Activated CD4-positive, alpha-beta T cell treated with anti-CD3 and anti-CD28 coated beads for 48 hours (primary cell): Measurements from ENCODE around the gene GFAP.
"Not testable (repeated sequence)": the region's sequence is repeated elsewhere in the genome, so short reads cannot be mapped to it uniquely, and the experiment has no call there.

Experiments
- DNase-seq: peaks from one replicate; pipeline ENCODE4 v3.0.0-alpha.2; 2020

GFAP gene

DNA sequence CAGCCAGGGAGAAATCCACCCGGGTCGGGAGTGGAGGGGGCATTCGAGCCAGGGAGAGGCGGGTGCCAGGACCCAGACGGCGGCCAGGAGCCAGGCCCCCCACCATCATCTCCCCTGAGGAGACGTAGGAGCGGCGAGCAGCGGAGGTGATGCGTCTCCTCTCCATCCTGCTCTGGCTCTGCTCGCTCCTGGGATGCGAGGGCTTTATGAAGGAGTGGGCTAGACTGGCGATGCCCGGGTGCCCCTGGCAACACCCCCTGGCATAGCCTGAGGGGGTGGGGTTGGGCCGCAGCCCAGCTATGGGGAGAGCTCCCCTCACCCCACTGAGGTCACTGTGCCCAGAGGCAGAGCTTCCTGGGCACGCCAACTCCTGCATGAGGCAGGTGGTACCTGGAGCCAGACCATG is at the start of gene GFAP:
Gene GFAP, minus strand, starts transcription at position 180 of the 406 bp plus-strand sequence. Its CDS starts 14 bp downstream, at position 166.
- DNase-seq = no peak

DNA sequence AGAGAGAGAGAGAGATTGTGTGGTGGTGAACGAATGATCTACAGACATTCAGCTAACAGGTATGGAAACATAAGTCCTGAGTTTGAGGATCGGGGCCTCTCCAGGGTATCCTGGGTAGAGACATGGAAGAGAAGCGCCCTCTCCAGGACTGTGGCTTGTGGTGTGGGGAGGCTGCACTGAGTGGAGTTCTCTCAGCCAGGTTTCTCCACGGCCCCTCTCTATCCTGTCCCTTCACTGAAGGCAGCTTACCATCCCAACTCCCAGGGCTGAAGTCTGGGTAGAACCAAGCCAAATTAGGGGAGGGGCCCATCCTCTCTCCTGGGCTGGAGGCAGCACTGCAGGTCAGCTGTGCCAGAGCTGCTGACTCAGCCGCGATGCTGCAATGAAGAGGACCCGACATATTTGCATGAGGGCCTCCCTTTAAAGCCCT is 46.6 kb upstream of the GFAP start:
- DNase-seq = no peak

DNA sequence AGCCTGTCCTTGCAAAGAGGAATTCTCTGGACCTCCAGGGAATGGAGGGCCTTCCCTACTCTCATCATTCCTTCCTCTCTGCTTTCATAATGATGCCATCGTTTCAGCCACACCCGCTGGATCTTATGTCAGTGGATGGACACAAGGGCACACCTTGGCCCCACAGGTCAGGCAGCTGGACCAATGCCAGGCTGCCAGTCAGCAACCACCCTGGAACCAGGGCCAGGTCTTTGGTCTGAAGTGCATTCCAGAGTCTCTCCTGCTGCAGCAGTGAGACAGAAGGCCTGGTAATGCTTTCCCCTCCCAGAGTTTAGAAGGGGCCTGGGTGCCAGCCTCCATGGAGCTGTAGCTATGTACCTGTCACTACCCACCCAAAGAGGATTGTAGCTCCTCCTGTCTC is 45.4 kb upstream of the GFAP start:
- DNase-seq = no peak

DNA sequence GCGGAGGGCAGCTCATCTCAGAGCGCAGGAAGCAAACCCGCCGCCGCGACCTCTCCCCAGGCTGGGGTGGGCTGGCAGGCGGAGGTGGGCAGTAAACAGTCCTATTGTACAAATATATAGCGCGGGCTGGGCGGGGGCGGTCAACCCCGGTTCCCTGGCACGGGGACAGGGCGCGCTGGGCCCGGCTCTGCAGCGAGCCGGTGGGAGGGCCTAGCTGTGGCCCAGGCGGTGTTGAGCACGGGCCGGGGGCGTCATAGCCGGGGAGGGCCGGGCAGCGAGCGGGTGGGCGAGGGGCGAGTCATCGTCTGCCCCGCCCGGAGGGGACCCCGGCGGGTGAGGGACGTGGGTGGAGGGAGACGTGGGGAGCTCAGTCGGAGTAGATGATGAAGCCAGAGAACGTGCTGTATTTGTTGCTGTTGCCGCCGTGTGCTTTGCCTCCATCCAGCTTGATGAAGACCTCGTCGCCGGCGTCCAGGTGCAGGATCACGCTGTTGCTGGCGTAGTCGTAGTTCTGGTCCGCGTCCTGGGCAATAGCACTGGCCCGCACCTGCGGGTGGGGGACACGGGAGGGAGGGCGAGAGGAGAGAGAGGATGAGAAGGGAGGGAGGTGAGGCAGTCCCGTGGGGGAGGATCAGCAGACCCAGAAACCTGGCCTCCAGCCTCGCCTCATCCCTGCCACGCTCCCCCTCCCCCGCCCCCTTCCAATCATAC is 44.7 kb upstream of the GFAP start:
- no peak for DNase-seq

DNA sequence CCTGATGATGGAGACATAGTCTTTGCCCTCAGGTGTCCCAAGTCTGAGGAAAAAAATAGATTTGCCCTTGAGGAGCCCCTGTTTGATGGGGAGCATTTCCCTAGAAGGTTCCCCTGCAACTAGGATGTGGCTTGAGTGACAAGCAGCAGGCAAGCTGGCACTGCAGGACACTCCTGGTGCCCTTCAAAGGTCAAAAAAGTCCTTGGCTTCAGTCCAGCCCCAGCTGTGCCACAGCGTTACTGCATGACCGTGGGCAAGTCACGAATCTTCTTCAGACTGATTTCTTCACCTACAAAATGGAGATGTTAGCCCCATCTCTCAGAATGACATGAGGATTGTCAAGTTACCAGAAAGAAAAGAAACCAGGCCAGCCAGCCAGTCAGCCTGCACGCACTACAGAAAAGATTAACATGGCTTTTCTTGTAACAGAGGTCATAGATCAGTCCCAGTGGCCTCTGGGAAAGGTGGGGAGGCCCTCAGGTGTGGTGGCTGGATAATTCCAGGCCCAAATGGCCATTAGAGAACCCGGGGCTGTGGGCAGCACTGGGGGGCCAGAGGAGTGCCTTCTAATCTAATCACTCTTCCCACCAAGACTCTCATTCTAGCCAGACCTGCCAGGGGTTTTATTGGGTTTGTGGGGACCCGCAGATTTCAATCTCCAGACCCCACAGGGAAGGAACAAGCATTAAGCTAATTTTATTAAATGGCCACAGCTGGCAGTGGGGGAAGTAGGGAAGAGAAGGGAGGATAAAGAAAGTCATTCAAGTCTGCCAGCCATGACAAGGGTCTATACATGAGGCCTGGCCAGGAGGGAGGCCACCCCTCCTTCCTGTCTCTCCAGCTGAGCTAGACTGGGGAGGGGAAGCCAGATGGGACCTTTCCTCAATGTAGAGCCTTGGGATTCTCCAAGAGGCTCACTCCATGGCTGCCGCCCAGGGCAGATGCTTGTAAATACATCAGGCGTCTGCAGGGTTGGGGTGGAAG is 42.0 kb upstream of the GFAP start:
- DNase-seq = no peak

DNA sequence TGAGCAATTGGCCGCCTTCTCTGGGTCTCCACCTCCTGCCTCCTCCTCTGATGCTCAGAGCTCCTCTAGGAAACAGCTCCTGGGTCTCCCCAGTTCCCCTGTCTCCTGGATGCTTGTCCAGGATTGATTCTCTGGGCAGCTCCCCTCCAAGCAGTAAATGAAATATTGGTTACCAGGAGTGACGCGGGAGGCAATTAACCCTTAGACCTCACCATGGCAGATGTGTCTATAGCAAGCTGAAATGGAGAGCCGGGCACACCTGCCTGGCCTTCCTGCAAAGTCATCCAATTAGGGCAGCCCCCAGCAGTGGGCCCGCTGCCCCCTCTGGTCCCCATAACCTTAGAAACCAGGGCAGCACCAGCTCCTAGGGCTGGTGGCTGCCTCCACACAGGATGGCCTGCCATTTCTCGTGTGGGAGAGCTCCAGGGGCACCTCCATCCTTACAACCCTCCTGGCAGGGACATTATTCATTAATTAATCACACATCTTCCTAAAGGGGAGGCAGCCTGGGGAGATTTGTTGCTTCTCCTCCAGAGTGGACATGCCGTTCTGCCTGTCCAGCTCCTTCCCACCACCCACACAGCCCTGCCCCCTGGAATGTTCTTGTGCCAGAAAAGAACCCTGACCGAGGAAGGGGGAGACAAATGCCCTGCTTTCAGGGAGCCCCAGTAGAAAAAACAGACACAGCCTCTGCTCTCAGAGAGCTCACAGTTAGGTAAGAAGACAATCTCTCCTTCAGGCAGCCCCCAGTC is 40.5 kb upstream of the GFAP start:
- DNase-seq = no peak

DNA sequence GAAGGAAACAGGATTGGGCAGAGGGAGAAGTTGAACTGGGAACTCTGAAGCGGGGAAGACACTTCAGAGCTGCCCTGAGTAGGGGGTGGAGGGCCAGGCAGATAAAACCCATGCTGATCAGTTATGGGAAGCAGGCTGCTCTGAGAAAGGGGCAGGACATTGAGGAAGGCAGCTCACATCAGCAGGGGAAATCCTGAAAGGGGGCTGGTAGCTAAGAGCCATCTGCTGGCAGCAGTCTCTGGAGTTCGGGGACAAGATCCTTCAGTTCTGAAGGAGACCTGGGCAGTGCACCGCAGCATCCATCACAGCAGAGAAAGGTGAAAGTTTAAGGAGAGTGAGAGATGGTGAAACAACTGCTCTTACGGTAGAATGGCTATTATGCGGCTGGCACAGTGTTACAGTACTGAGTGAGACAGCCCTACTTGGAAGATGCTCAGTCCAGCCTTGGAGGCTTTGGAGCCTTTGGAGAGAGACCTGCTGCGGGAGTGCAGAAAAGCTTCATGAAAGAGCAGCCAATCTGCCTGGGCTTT is 37.7 kb upstream of the GFAP start:
- DNase-seq = no peak

DNA sequence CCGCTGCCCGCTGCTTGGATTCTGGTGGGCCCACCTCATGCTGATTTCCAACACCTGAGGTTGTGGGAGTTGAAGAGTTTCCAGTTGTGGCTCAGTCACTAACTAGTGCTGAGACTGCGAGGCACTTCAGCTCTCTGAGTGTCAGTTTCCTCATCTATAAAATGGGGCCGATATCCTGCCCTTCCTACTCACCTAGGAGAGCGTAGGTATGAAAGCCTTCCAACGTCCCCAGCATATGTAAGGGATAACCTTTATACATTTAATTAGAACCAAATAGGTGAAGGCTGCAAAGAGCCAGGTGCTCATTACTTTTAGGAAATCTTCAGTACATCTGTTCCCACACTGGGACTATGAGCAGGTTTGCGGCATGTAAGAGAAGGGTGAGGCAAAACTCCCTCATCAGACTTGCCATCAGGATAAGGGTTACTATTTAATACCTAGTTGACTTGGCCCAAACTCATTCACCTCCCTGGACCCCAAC is 33.1 kb upstream of the GFAP start:
- no peak for DNase-seq

DNA sequence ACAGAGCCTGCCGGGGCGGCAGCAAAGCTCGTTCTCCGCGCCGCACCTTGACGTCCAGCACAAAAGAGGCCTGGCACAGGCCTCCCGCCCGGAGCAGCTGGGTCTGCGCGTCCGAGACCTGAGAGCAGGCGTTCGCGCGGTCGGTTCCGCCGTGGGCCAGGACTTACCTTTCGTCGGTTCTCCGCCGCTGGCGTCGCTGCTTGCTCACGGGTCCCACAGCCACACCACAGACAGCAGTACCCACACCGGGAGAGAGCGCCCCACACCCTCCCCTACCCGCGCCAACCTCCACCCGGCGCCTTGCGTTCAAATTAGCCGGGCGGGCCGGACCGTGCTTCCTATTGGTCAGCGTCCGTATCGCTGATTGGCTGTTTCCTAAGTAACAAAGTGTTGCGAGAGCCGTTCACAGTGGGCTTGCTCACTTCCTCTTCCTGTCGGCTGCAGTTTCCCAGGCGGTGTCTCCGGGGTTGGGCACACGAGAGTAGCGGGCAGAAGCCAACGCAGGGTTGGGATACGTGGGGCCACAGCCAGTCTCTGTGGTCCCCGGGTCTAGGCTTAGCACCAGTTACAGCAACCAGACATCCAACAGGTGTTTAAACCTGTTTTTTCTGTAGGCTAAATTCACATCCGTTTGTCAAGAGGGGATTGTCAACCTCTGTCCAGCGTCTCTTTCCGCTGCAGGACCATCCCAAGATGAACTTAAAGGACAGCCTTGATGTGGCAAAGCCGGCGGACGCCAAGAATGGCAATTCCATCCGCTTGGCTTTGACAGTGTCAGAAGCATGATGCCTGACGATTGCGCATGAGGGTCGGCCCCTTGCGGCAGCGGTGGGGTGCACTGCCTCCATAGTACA is 32.4 kb upstream of the GFAP start, which contains the start of gene KIF18B:
Gene KIF18B, minus strand, starts transcription at position 313 of the 854 bp plus-strand sequence. CDS start 11,429 bp downstream, outside the sequence.
- peak; percentile 96 for DNase-seq

DNA sequence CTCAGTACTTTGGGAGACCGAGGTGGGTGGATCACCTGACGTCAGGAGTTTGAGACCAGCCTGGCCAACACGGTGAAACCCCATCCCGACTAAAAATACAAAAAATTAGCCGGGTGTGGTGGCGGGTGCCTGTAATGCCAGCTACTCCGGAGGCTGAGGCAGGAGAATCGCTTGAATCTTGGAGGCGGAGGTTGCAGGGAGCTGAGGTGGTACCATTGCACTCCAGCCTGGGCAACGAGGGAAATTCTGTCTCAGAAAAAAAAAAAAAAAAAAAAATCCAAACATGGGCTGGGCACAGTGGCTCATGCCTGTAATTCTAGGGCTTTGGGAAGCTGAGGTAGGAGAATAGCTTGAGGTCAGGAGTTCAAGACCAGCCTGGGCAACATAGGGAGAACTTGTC is 30.4 kb upstream of the GFAP start:
- not testable (repeated sequence) for DNase-seq

DNA sequence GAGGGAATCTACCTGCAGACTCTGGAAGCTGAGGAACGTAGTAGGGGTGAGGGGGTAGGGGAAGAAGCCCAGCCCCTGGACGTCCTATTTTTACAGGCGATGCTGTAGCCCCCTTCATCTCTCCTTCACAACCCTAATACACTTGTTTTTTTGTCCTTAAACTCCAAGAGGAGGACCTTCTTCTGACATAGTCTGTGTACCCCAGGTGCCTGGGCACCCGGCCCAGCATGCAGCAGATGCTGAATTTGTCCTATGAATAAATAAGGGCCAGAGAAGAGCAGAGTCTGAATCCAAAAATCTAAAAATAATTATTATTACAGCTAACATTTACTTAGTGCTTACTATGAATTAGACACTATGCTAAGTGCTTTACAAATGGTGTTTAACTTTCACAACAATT is 27.2 kb upstream of the GFAP start:
- DNase-seq = no peak

DNA sequence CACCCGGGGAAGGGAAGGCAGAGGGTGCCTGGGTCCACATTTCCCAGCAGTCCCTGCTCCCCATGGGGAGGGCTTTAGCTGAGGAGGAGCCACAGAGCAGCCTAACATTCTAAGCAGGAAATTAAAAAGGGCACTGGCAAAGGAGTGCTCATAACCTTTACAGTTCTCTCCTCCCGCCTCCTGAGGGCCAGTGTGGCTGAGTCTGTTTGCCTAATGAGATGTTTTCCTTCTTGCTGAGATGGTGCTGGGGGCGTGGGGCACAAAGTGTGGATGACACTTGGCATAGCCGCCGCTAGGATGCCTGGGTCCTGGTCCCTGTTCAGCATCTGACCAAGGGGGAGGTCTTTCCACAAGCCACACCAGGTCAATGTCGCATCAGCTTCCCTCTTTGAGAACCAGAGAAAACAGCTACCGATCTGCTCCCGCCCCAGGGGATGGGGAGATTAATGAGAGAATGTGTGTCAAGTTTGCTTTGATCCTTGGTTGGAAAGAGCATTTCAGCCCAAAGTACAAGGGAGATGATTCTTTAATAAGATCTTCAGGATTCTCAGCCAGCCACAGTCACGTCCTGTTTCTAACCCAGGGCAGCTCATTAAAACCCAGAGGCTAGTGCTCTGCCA is 26.5 kb upstream of the GFAP start:
- no peak for DNase-seq

DNA sequence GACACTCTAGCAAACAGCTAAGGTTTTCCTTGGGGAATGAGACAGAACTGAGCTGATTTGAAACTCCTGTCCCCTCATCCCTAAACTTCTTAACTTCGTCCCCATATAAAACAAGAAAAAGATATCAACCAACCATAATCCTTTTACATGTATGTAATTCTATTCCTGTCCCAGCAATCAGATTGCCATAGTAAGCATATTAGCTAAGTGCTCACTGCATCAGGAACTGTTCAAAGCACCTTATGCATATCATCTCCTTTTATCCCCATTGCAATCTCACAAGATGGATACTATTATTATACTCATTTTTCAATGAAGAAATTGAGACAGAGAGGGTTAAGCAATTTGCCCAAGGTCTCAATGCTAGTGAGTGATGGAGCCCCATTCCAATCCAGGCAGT is 25.5 kb upstream of the GFAP start:
- DNase-seq = no peak

DNA sequence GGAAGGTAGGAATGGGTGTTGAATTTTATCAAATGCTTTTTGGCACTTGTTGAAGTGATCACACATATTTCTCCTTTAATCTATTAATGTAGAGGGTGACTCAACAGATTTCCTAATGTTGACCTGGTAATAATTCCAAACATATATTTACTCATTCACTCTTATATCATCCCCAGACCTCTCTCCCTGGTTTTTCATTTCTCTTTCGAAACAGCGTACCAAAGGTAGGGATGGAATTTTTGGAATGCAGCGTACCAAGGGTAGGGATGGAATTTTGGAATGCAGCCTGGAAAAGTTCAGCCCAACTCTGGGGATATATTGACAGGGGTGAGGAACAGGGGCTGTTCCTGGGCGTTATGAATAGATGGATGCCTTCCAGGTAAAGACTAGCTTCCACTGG is 25.0 kb upstream of the GFAP start:
- no peak for DNase-seq

DNA sequence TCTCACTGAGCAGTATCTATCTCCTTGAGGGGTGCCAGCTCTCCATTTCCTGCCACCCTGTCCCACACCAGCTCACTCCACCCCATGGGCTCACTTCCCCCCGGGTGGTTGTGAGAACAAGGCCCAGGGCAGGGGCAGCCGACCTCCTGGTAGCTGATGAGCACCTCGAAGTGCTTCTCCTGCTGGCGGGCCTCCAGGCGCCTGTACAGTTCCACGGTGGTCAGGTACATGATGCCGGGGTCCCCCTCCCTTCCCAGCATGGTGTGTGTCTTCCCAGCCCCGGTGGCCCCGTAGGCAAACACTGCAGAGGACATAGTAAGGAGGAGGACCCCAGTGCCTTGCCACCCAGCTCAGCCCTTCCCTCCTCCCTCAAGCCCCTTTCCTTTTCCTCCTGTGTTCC is 19.8 kb upstream of the GFAP start:
- no peak for DNase-seq

DNA sequence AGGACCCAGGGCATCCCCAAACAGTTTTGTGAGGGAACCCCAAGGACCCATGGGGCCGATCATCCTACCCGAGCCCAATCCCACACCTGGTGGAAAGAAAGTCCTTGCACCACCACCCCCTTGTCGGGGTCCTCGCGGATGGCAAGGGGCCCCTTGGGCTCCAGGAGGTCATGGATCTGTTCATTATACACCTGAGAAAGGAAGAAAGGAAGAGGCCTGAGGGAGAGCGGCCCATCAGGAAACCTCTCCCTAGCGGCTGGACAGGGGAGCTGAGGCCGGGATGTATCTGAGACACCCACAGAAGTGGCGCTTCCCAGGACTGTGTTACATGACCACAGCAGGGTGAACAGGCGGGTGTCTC is 19.4 kb upstream of the GFAP start:
- no peak for DNase-seq

DNA sequence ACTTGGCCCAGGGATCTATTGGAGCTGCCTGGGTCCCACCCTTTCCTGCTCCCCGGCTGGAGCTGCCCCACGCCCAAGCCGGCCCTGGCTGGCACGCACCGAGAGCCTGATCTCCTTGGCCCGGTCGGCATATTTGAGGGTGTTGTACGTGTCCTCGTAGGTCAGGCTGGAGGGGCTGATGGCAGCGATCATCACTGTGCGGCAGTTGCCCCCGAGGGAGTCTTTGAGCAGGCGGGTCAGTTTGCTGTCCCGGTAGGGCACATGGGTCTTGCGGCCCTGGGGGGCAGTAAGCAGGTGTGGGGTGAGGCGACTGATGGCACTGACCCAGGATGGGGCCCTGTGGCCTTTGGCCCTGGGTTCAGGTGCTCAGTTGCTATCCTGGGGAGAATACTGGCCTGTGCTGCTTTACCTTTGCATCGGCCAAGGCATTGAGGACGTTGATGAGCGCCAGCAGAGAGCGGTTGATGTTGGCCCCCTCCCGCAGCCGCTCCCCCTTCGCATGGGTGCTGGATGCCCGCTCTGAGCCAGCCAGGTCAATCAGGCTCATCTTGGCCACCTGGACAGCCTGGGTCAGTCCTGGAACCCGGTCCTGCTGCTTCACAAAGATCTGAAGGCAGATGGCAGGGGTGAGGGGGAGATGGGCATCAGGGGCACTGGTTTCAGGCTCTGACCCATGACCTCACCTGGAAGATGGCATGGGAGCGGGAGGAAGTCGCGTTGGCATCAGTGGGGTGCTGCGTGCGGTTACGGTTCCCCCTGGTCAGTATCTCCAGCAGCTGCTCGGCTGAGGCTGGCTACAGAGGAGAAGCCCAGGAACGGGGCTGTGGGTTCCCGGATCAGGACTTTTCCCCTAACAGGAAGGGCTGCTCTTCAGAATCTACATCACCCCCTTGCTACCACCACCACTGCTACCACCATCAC is 18.8 kb upstream of the GFAP start:
- DNase-seq = no peak

DNA sequence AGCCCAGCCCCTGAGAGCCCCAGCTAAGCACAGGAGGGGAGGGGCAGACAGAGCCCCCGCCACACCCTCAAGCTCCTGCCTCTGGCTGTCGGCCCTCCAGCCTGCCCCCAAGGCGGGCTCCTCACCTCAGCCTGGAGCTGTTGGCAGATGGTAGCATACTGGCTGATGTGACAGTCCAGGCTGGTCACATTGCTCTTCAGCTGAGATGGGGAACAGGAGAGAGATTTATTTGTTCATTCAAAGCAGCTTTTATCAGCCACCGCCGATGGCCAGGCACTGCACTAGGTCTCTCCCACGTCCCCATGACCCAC is 17.4 kb upstream of the GFAP start:
- DNase-seq = no peak

DNA sequence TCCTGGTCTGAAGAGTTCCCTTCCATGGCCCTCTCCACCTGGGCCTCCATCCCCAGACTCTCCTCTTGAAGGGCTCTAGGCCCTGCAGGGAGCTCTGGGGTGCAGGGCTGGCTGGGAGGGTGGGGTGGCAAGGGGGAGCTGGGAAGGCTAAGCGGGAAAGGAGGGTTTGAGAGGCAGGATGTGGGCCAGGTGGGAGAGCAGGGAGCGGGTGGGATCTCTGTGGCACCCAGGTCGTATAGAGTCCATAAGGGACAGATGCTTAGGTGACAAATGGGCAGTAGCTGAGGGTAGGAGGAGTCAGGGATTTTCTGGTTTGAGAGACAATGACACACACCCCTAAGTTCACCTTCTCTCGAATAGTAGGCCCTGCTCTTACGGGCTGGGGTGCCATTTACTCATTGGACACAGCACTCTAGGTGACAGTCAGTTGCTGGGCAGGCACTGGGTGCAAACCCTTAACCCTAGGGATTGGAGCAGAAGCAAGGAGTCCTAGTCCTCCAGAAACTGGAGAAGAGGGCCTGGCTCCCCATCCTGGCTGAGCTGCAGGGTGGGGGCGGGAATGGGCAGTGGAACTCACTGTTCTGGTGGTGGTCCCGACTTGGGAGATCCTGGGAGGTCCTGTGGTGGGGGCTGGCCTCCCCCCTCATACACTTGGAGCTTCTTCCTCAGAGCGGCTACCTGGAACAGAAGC is 16.9 kb upstream of the GFAP start:
- DNase-seq = no peak

DNA sequence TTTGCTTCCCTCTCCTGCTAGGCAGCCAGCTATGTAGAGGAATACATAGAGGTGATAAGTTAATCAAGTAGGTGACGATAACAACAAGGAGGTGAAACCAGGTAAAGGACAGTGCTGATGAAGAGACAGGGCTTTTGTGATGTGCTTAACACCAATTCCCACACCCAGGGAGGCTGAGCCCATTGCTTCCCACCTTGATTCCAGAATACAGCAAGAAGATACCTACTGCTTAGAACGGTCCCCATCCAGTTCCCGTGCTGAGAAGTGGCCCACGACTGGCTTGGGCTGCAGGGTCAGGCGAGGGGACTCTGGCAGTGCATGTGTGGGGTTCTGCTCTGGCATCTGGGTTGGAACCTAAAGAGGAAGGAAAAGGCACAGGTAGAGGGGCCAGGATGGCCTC is 16.1 kb upstream of the GFAP start:
- no peak for DNase-seq
